PC-9 (cell line): Measurements from ENCODE around the gene M1AP. TPM values are rescaled to one million over a fixed set of nuclear protein-coding genes. Genes with fewer than 3 reads are reported as not detected.
A peak's percentile ranks its signal among the peaks of the same experiment; 100 is the strongest.

Experiments
- Bru-seq: library from RNA; stranded (reverse); fragments of 400-500 nt; gene quantifications from one replicate; lab custom pipeline; 2021; lab: Mats Ljungman, UMichigan
- BruChase-seq, 2 experiments: library from RNA; stranded (reverse); fragments of 400-500 nt; gene quantifications; one replicate each; lab custom pipeline; 2021; lab: Mats Ljungman, UMichigan
- BruUV-seq: library from RNA; stranded (reverse); fragments of 400-500 nt; replicated peaks from 2 replicates; lab custom pipeline; 2021; lab: Mats Ljungman, UMichigan
- CTCF ChIA-PET: fragments of 300-600 bp; sonication (Branson Sonifier 250); formaldehyde crosslinking; loops from one replicate; lab custom pipeline; 2022; ENCODE audit warnings: antibody characterized with exemption; lab: Charles Lee
- POLR2A ChIA-PET: fragments of 300-600 bp; sonication (Branson Sonifier 250); formaldehyde crosslinking; loops from one replicate; lab custom pipeline; 2022; ENCODE audit warnings: antibody characterized with exemption; ENCODE audit not compliant: unreplicated experiment; lab: Charles Lee
- DNase-seq, 2 experiments: peaks; one replicate each; pipeline versions ENCODE4 v3.0.0 to v3.0.0-alpha.2; 2015 to 2022; ENCODE audit warnings: mixed read lengths in 1 of 2
- H2AFZ ChIP-seq: fragments of 200-600 bp; sonication (generic); 2 replicates; pipeline ENCODE4 v1.8.1; 2017; ENCODE audit warnings: antibody characterized with exemption
- H3F3A ChIP-seq: fragments of 200-600 bp; sonication (generic); 2 replicates; pipeline ENCODE4 v1.8.1; 2017; ENCODE audit warnings: antibody characterized with exemption, mild to moderate bottlenecking, low read depth; ENCODE audit not compliant: insufficient read depth
- H3K27ac ChIP-seq: fragments of 200-600 bp; sonication (generic); 2 replicates; pipeline ENCODE4 v1.6.1; 2016; ENCODE audit warnings: mixed run types
- H3K27me3 ChIP-seq: fragments of 200-600 bp; sonication (generic); 2 replicates; pipeline ENCODE4 v1.6.1; 2016; ENCODE audit warnings: low read depth, mixed run types; ENCODE audit not compliant: insufficient read depth
- H3K36me3 ChIP-seq: fragments of 200-600 bp; sonication (generic); 2 replicates; pipeline ENCODE4 v1.6.1; 2016; ENCODE audit warnings: low read depth, mixed run types
- H3K4me1 ChIP-seq: fragments of 200-600 bp; sonication (generic); replicated peaks from 2 replicates; pipeline ENCODE4 v1.6.1; 2016; ENCODE audit warnings: mixed run types; ENCODE audit not compliant: insufficient read depth
- H3K4me2 ChIP-seq: fragments of 200-600 bp; sonication (generic); 2 replicates; pipeline ENCODE4 v1.6.1; 2017; ENCODE audit warnings: mixed run types
- H3K4me3 ChIP-seq: fragments of 200-600 bp; sonication (generic); 2 replicates; pipeline ENCODE4 v1.6.1; 2016; ENCODE audit warnings: mixed run types
- H3K79me2 ChIP-seq: fragments of 200-600 bp; sonication (generic); 2 replicates; pipeline ENCODE4 v1.6.1; 2017; ENCODE audit warnings: low read depth, mixed run types
- H3K9me2 ChIP-seq: fragments of 200-600 bp; sonication (generic); 2 replicates; pipeline ENCODE4 v1.8.1; 2017; ENCODE audit warnings: mild to moderate bottlenecking; ENCODE audit not compliant: insufficient read depth
- H3K9me3 ChIP-seq: fragments of 200-600 bp; sonication (generic); 2 replicates; pipeline ENCODE4 v1.8.1; 2016; ENCODE audit warnings: low read depth; ENCODE audit not compliant: insufficient read depth
- H4K20me1 ChIP-seq: fragments of 200-600 bp; sonication (generic); 2 replicates; pipeline ENCODE4 v1.8.1; 2017; ENCODE audit not compliant: insufficient read depth
- CTCF ChIP-seq: fragments of 200-600 bp; sonication (generic); conservative IDR thresholded peaks from 2 replicates; pipeline ENCODE4 v1.6.1; 2017; ENCODE audit warnings: mixed run types, antibody characterized with exemption, mild to moderate bottlenecking, moderate library complexity
- EZH2 ChIP-seq: fragments of 200-600 bp; sonication (generic); IDR thresholded peaks from 2 replicates; pipeline ENCODE4 v1.8.0; 2017; ENCODE audit warnings: antibody characterized with exemption, low read depth
- intact Hi-C: fragments of 100-400 bp; cut with micrococcal nuclease; formaldehyde crosslinking; loops from one replicate; pipeline ENCODE4 v1.10.0; 2022; ENCODE audit not compliant: unreplicated experiment
- long read RNA-seq: library from polyadenylated mRNA; stranded (forward); transcript quantifications from one replicate; pipeline ENCODE4 v2.0.0, GENCODE V29; 2022
- total RNA-seq: library from RNA; stranded (reverse); gene quantifications from 2 replicates; pipeline ENCODE4 v1.2.3, GENCODE V29; 2021

M1AP gene
- total RNA-seq (4.5 and 7.7 TPM in 2 replicates), Bru-seq, nascent RNA (percentile 46 among the genes with signal in this experiment), BruChase-seq, experiment 1, labeled RNA remaining after a 2-hour chase (percentile 38 among the genes with signal in this experiment), BruChase-seq, experiment 2, labeled RNA remaining after a 6-hour chase (percentile 28 among the genes with signal in this experiment)
- long read RNA-seq, partial matches to known transcripts: 0 of 2 reads
- long read RNA-seq, other reads (novel, unspliced or antisense): 1 of 2 reads

- no TSS peak for BruUV-seq
- CTCF ChIA-PET: no interaction called here
- H2AFZ ChIP-seq: peak within 1 kb of the TSS; percentile 75
Measured at GRCh38 chr2:74648009-74648443, at the start of gene M1AP. Gene M1AP, minus strand, starts transcription at chr2:74648330. Its CDS starts 8,055 bp downstream, at chr2:74640275.

GRCh38 chr2:74696829-74697228 lies 48.7 kb upstream of the M1AP start:
- H3K4me1 ChIP-seq: peaks cover 14% of the 10 kb centered on the region
- CTCF ChIA-PET: no interaction called here
- no peak for TF ChIP-seq CTCF
- TF ChIP-seq EZH2: no peak
- no peak overlapping the region for H2AFZ ChIP-seq
- H3K79me2 ChIP-seq: no peaks in the 10 kb centered on the region
- H3K9me2 ChIP-seq: peaks cover 3% of the 10 kb centered on the region; the same call in 1 of the 2 replicates
- peaks cover 3% of the 10 kb centered on the region; the same call in 1 of the 2 replicates for H3K9me3 ChIP-seq
- no peak overlapping the region for H3K4me3 ChIP-seq
- H3F3A ChIP-seq: 0 out of 2 replicates have a peak, but pooled peaks cover 7% of the 10 kb centered on the region
- POLR2A ChIA-PET: interaction anchor here (0.6 kb wide), 1 partner anchor 503 kb away, joined by 3 read pairs; no protein-coding TSS in a partner anchor
- peak in 1 of 2 experiments; percentile 48 for DNase-seq
- no TSS peak for BruUV-seq
- intact Hi-C loops: loop anchor here (10.0 kb wide), 1 partner anchor 368 kb away; no protein-coding TSS in a partner anchor
- no peak overlapping the region for H3K27ac ChIP-seq
- no peaks in the 10 kb centered on the region for H3K27me3 ChIP-seq
- no peaks in the 10 kb centered on the region for H3K36me3 ChIP-seq
- H4K20me1 ChIP-seq: no peaks in the 10 kb centered on the region
- no peak overlapping the region for H3K4me2 ChIP-seq

More at GRCh38 chr2:74648009-74648443, at the start of gene M1AP:
- H3K9me2 ChIP-seq: no peaks in the 10 kb centered on the region
- H4K20me1 ChIP-seq: no peaks in the 10 kb centered on the region
- H3K4me1 ChIP-seq: no peaks in the 10 kb centered on the region
- H3K27ac ChIP-seq: no peak within 1 kb of the TSS
- H3K9me3 ChIP-seq: no peaks in the 10 kb centered on the region
- DNase-seq: peak; percentile 43 to 49
- TF ChIP-seq EZH2 (no peak), CTCF (no peak; the same call in 1 of the 2 replicates)
- POLR2A ChIA-PET: no interaction called here
- H3K79me2 ChIP-seq: no peaks in the 10 kb centered on the region
- peak within 1 kb of the TSS; percentile 55 for H3K4me3 ChIP-seq
- no peaks in the 10 kb centered on the region for H3K36me3 ChIP-seq
- intact Hi-C loops: no loop called here
- peak within 1 kb of the TSS; percentile 62 for H3K4me2 ChIP-seq
- 0 out of 2 replicates have a peak, but pooled peaks cover 4% of the 10 kb centered on the region for H3F3A ChIP-seq
- H3K27me3 ChIP-seq: no peaks in the 10 kb centered on the region

GRCh38 chr2:74695663-74696062 lies 47.5 kb upstream of the M1AP start:
- DNase-seq: no peak
- BruUV-seq: no TSS peak
- no peaks in the 10 kb centered on the region for H3K79me2 ChIP-seq
- no peaks in the 10 kb centered on the region for H3K27me3 ChIP-seq
- H3K4me3 ChIP-seq: no peak overlapping the region
- no peaks in the 10 kb centered on the region for H3K36me3 ChIP-seq
- H4K20me1 ChIP-seq: no peaks in the 10 kb centered on the region
- H3K9me2 ChIP-seq: peaks cover 3% of the 10 kb centered on the region; the same call in 1 of the 2 replicates
- no peak overlapping the region for H3K4me2 ChIP-seq
- peaks cover 14% of the 10 kb centered on the region for H3K4me1 ChIP-seq
- no peak overlapping the region for H2AFZ ChIP-seq
- H3K9me3 ChIP-seq: peaks cover 3% of the 10 kb centered on the region; the same call in 1 of the 2 replicates
- H3F3A ChIP-seq: 0 out of 2 replicates have a peak, but pooled peaks cover 7% of the 10 kb centered on the region
- ChIA-PET POLR2A (no interaction called here), CTCF (no interaction called here)
- intact Hi-C loops: loop anchor here (10.0 kb wide), 1 partner anchor 369 kb away; no protein-coding TSS in a partner anchor
- TF ChIP-seq CTCF (no peak), EZH2 (no peak)
- H3K27ac ChIP-seq: no peak overlapping the region
